GM23338 (cell line): Measurements from ENCODE around the gene OR10W1.

Source experiments
- CTCF ChIP-seq, 2 experiments: fragments of 200-600 bp in 1 of 2; sonication (generic) in 1 of 2; conservative IDR thresholded peaks; 2 replicates each; pipeline versions ENCODE4 v1.5.1 to v1.6.1; 2016 to 2017; ENCODE audit warnings: antibody characterized with exemption in 2 of 2, low read depth in 2 of 2, mild to moderate bottlenecking in 2 of 2, moderate library complexity in 1 of 2
- EZH2phosphoT487 ChIP-seq: fragments of 200-600 bp; sonication (generic); IDR thresholded peaks from one replicate; pipeline ENCODE4 v1.8.1; 2018; ENCODE audit warnings: antibody characterized with exemption; ENCODE audit not compliant: unreplicated experiment
- REST ChIP-seq: IDR thresholded peaks from one replicate; pipeline ENCODE4 v1.6.1; 2018; ENCODE audit warnings: antibody characterized with exemption; ENCODE audit not compliant: unreplicated experiment

- TF ChIP-seq EZH2phosphoT487 (no peak), REST (no peak), CTCF (conservative IDR thresholded peaks at IDR 0.05; ENCODE audit: low read depth in 2 of 2) (no peak)
Observed at GRCh38 chr11:58227956-58228615, 40.0 kb downstream of the OR10W1 start.
